ENCODE data around the gene PHF13. TPM values are rescaled to one million over a fixed set of nuclear protein-coding genes. Genes with fewer than 3 reads are reported as not detected.
"Not testable (repeated sequence)": the region's sequence is repeated elsewhere in the genome, so short reads cannot be mapped to it uniquely, and the experiment has no call there.

PHF13 gene
- total and polyA plus RNA-seq, 2 experiments from 2014 or later, result 9.6 to 11.4 TPM

GRCh38 chr1:6635161-6635909 lies 21.8 kb downstream of the PHF13 start:
- DNase-seq (ENCODE audit: low spot score), result no peak
- Histone ChIP-seq H3K27ac (no peak overlapping the region), H3K36me3 (replicated peaks; ENCODE audit: insufficient read depth, low read depth) (no peaks in the 10 kb centered on the region), H2AFZ (no peak overlapping the region), H3K9me2 (replicated peaks; ENCODE audit: insufficient read depth) (no peaks in the 10 kb centered on the region), H3K79me2 (no peaks in the 10 kb centered on the region), H3K4me1 (ENCODE audit: insufficient read depth) (no peaks in the 10 kb centered on the region), H4K20me1 (ENCODE audit: insufficient read depth, poor library complexity, severe bottlenecking) (no peaks in the 10 kb centered on the region), H3K4me2 (no peak overlapping the region), H3K9me3 (ENCODE audit: low read depth) (no peaks in the 10 kb centered on the region), H3K4me3 (no peak overlapping the region), H3K27me3 (no peaks in the 10 kb centered on the region)
- TF ChIP-seq CTCF (IDR thresholded peaks at IDR 0.05; ENCODE audit: poor library complexity) (no peak), EZH2phosphoT487 (IDR thresholded peaks at IDR 0.05; ENCODE audit: low read depth, severe bottlenecking, unreplicated experiment) (no peak), EZH2 (IDR thresholded peaks at IDR 0.05; ENCODE audit: borderline replicate concordance) (no peak)
- 96% methylated on average over 20 of the region's 20 CpGs for WGBS (ENCODE audit: low lambda C conversion rate, missing lambda C conversion rate)

GRCh38 chr1:6635910-6636760 lies 22.6 kb downstream of the PHF13 start:
- TF ChIP-seq EZH2phosphoT487 (IDR thresholded peaks at IDR 0.05; ENCODE audit: low read depth, severe bottlenecking, unreplicated experiment) (no peak), CTCF (IDR thresholded peaks at IDR 0.05; ENCODE audit: poor library complexity) (no peak), EZH2 (IDR thresholded peaks at IDR 0.05; ENCODE audit: borderline replicate concordance) (no peak)
- no peaks in the 10 kb centered on the region for H3K79me2 ChIP-seq
- no peaks in the 10 kb centered on the region for H3K9me3 ChIP-seq (ENCODE audit: low read depth)
- H3K4me3 ChIP-seq, result no peak overlapping the region
- H3K4me2 ChIP-seq, result no peak overlapping the region
- no peaks in the 10 kb centered on the region for H3K36me3 ChIP-seq (replicated peaks; ENCODE audit: insufficient read depth, low read depth)
- no peak overlapping the region for H3K27ac ChIP-seq
- no peaks in the 10 kb centered on the region for H3K4me1 ChIP-seq (ENCODE audit: insufficient read depth)
- H2AFZ ChIP-seq, result no peak overlapping the region
- no peaks in the 10 kb centered on the region for H3K27me3 ChIP-seq
- no peak for DNase-seq (ENCODE audit: low spot score)
- 89% methylated on average over 16 of the region's 16 CpGs for WGBS (ENCODE audit: low lambda C conversion rate, missing lambda C conversion rate)
- H4K20me1 ChIP-seq (ENCODE audit: insufficient read depth, poor library complexity, severe bottlenecking), result no peaks in the 10 kb centered on the region
- no peaks in the 10 kb centered on the region for H3K9me2 ChIP-seq (replicated peaks; ENCODE audit: insufficient read depth)

- H3K27me3 ChIP-seq; DNase-seq (ENCODE audit: low spot score); H3K4me3 ChIP-seq; H3K27ac ChIP-seq; H3K79me2 ChIP-seq; H2AFZ ChIP-seq; H3K4me2 ChIP-seq; H4K20me1 ChIP-seq (ENCODE audit: insufficient read depth, poor library complexity, severe bottlenecking); H3K9me3 ChIP-seq (ENCODE audit: low read depth); H3K9me2 ChIP-seq (replicated peaks; ENCODE audit: insufficient read depth); H3K4me1 ChIP-seq (ENCODE audit: insufficient read depth); H3K36me3 ChIP-seq (replicated peaks; ENCODE audit: insufficient read depth, low read depth): not testable (repeated sequence)
- WGBS (ENCODE audit: low lambda C conversion rate, missing lambda C conversion rate), result 90% methylated on average over 6 of the region's 6 CpGs
Measured at GRCh38 chr1:6636778-6637177, 23.2 kb downstream of the PHF13 start.

GRCh38 chr1:6637770-6638169 lies 24.2 kb downstream of the PHF13 start:
- no peaks in the 10 kb centered on the region for H3K79me2 ChIP-seq
- H3K9me2 ChIP-seq (replicated peaks; ENCODE audit: insufficient read depth), result no peaks in the 10 kb centered on the region
- H2AFZ ChIP-seq, result no peak overlapping the region
- no peaks in the 10 kb centered on the region for H3K4me1 ChIP-seq (ENCODE audit: insufficient read depth)
- H3K4me2 ChIP-seq, result no peak overlapping the region
- DNase-seq (ENCODE audit: low spot score), result no peak
- no peaks in the 10 kb centered on the region for H3K9me3 ChIP-seq (ENCODE audit: low read depth)
- WGBS (ENCODE audit: low lambda C conversion rate, missing lambda C conversion rate), result 95% methylated on average over 9 of the region's 9 CpGs
- no peak overlapping the region for H3K4me3 ChIP-seq
- no peaks in the 10 kb centered on the region for H3K27me3 ChIP-seq
- H3K27ac ChIP-seq, result no peak overlapping the region
- no peaks in the 10 kb centered on the region for H3K36me3 ChIP-seq (replicated peaks; ENCODE audit: insufficient read depth, low read depth)
- no peaks in the 10 kb centered on the region for H4K20me1 ChIP-seq (ENCODE audit: insufficient read depth, poor library complexity, severe bottlenecking)
- TF ChIP-seq EZH2phosphoT487 (IDR thresholded peaks at IDR 0.05; ENCODE audit: low read depth, severe bottlenecking, unreplicated experiment), result no peak
- TF ChIP-seq CTCF (IDR thresholded peaks at IDR 0.05; ENCODE audit: poor library complexity), result no peak
- TF ChIP-seq EZH2 (IDR thresholded peaks at IDR 0.05; ENCODE audit: borderline replicate concordance), result no peak
